Prostate gland (tissue), 2 donors: ENCODE data around the gene DNASE1L2. TPM values are rescaled to one million over a fixed set of nuclear protein-coding genes. Genes with fewer than 3 reads are reported as not detected.
"Not testable (repeated sequence)": the region's sequence is repeated elsewhere in the genome, so short reads cannot be mapped to it uniquely, and the experiment has no call there.

Experiments used
- DNase-seq: peaks from one replicate; pipeline ENCODE4 v3.0.0-alpha.2; 2019; ENCODE audit warnings: low spot score
- H3K27ac ChIP-seq, 2 donors: fragments of 200-600 bp; sonication (generic); 2 replicates each; pipeline ENCODE4 v1.5.1; 2017 to 2019
- H3K27me3 ChIP-seq: fragments of 200-600 bp; sonication (generic); replicated peaks from 2 replicates; pipeline ENCODE4 v1.5.1; 2019; ENCODE audit not compliant: insufficient read depth
- H3K36me3 ChIP-seq, 2 donors: fragments of 200-600 bp; sonication (generic); 1 replicate in 1 of 2; 2 replicates in 1 of 2; pipeline versions ENCODE4 v1.5.1 to v1.8.1; 2017 to 2019
- H3K4me1 ChIP-seq: fragments of 200-600 bp; sonication (generic); replicated peaks from 2 replicates; pipeline ENCODE4 v1.5.1; 2019
- H3K4me3 ChIP-seq, 2 donors: fragments of 200-600 bp; sonication (generic); 2 replicates each; pipeline ENCODE4 v1.5.1; 2017 to 2019
- H3K9me3 ChIP-seq: fragments of 200-600 bp; sonication (generic); 2 replicates; pipeline ENCODE4 v1.5.1; 2017
- CTCF ChIP-seq, 4 experiments: fragments of 200-600 bp in 2 of 4; fragments of 450-650 bp in 2 of 4; sonication (generic) in 2 of 4; IDR thresholded peaks; 1 replicate in 3 of 4; 2 replicates in 1 of 4; pipeline ENCODE4 v1.5.1; 2016 to 2019; ENCODE audit warnings: antibody characterized with exemption in 4 of 4, mild to moderate bottlenecking in 2 of 4, moderate library complexity in 2 of 4
- POLR2A ChIP-seq: fragments of 450-650 bp; IDR thresholded peaks from one replicate; pipeline ENCODE4 v1.6.1; 2016; ENCODE audit warnings: antibody characterized with exemption, mild to moderate bottlenecking
- POLR2AphosphoS5 ChIP-seq: sonication (generic); formaldehyde crosslinking; IDR thresholded peaks from one replicate; pipeline ENCODE4 v1.6.1; 2017; ENCODE audit warnings: antibody characterized with exemption
- WGBS: methylation state at CpG from one replicate; pipeline ENCODE4 v1.1.5; 2018; 5-methylcytosine and 5-hydroxymethylcytosine counted together
- intact Hi-C: fragments of 100-400 bp; cut with DNase I; formaldehyde crosslinking; loops from one replicate; pipeline ENCODE4 v1.14.2; 2022
- total RNA-seq, 2 donors: library from RNA; depleted of rRNA; stranded (reverse); fragments of >200 nt; gene quantifications; one replicate each; pipeline ENCODE4 v1.1.0, GENCODE V29; 2016

DNASE1L2 gene
- total RNA-seq, 2 donors from 2014 or later = 0.77 to 4.6 TPM

GRCh38 chr16:2256531-2257140 is 20.4 kb downstream of the DNASE1L2 start:
- intact Hi-C loops = loop anchor here (10.0 kb wide), 1 partner anchor 52 kb away; the partner anchor contains the start of gene MLST8
- WGBS = 90% methylated on average over 12 of the region's 12 CpGs

GRCh38 chr16:2257726-2258125 is 21.5 kb downstream of the DNASE1L2 start:
- 86% methylated on average over 6 of the region's 6 CpGs for WGBS
- TF ChIP-seq CTCF (IDR thresholded peaks at IDR 0.05) (no peak), POLR2AphosphoS5 (no peak), POLR2A (no peak)
- no peaks in the 10 kb centered on the region for H3K4me1 ChIP-seq
- no peak for DNase-seq
- H3K27me3 ChIP-seq = no peaks in the 10 kb centered on the region
- no peak overlapping the region for H3K4me3 ChIP-seq
- intact Hi-C loops = loop anchor here (10.0 kb wide), 1 partner anchor 53 kb away; the partner anchor contains the start of gene MLST8
- H3K9me3 ChIP-seq = no peaks in the 10 kb centered on the region
- H3K27ac ChIP-seq = no peak overlapping the region
- peaks cover 15 to 20% of the 10 kb centered on the region in 2 donors for H3K36me3 ChIP-seq

More at GRCh38 chr16:2256531-2257140, 20.4 kb downstream of the DNASE1L2 start:
- Histone ChIP-seq H3K27ac (peak overlapping the region in 1 of 2 donors; percentile 10), H3K27me3 (no peaks in the 10 kb centered on the region), H3K4me3 (no peak overlapping the region), H3K4me1 (peaks cover 9% of the 10 kb centered on the region), H3K36me3 (peaks cover 13 to 17% of the 10 kb centered on the region in 2 donors), H3K9me3 (no peaks in the 10 kb centered on the region)
- DNase-seq = no peak
- TF ChIP-seq POLR2AphosphoS5 (no peak), POLR2A (no peak), CTCF (IDR thresholded peaks at IDR 0.05) (no peak)

- WGBS = 92% methylated on average over 7 of the region's 7 CpGs
- not testable (repeated sequence) for H3K27me3 ChIP-seq, H3K9me3 ChIP-seq, DNase-seq, H3K4me1 ChIP-seq, H3K4me3 ChIP-seq
- peak overlapping the region in 1 of 2 donors; percentile 12 for H3K27ac ChIP-seq
- intact Hi-C loops = loop anchor here (10.0 kb wide), 1 partner anchor 54 kb away; the partner anchor contains the start of gene MLST8
- peaks cover 15 to 22% of the 10 kb centered on the region in 2 donors for H3K36me3 ChIP-seq
Measured at GRCh38 chr16:2258530-2258929, 22.3 kb downstream of the DNASE1L2 start.

GRCh38 chr16:2260250-2260649 is 24.0 kb downstream of the DNASE1L2 start:
- Histone ChIP-seq H3K36me3 (peaks cover 9 to 13% of the 10 kb centered on the region in 2 donors), H3K4me3 (no peak overlapping the region), H3K9me3 (no peaks in the 10 kb centered on the region), H3K4me1 (peaks cover 3% of the 10 kb centered on the region), H3K27ac (peak overlapping the region in 1 of 2 donors; percentile 55), H3K27me3 (no peaks in the 10 kb centered on the region)
- intact Hi-C loops = no loop called here
- 63% methylated on average over 8 of the region's 8 CpGs for WGBS
- TF ChIP-seq CTCF (IDR thresholded peaks at IDR 0.05) (no peak), POLR2A (no peak), POLR2AphosphoS5 (peak; percentile 50)
- DNase-seq = no peak

- intact Hi-C loops, H3K4me3 ChIP-seq, DNase-seq, H3K36me3 ChIP-seq, H3K27me3 ChIP-seq, H3K4me1 ChIP-seq, H3K9me3 ChIP-seq: not testable (repeated sequence)
- WGBS = 83% methylated on average over 12 of the region's 14 CpGs
- peak overlapping the region in 1 of 2 donors; percentile 35 for H3K27ac ChIP-seq
Measured at GRCh38 chr16:2263026-2263425, 26.8 kb downstream of the DNASE1L2 start.

- H3K27ac ChIP-seq = peak overlapping the region in 1 of 2 donors; percentile 97
- H3K9me3 ChIP-seq, H3K4me1 ChIP-seq, H3K36me3 ChIP-seq, H3K27me3 ChIP-seq, DNase-seq: not testable (repeated sequence)
- WGBS = 4% methylated on average over 12 of the region's 12 CpGs
- intact Hi-C loops = loop anchor here (5.0 kb wide), 1 partner anchor 235 kb away; no protein-coding TSS in a partner anchor
- peak overlapping the region; percentile 56 to 68 for H3K4me3 ChIP-seq
Measured at GRCh38 chr16:2266887-2267286, 30.6 kb downstream of the DNASE1L2 start.

GRCh38 chr16:2267505-2267912 is 31.3 kb downstream of the DNASE1L2 start:
- peak overlapping the region; percentile 56 to 68 for H3K4me3 ChIP-seq
- intact Hi-C loops = loop anchor here (5.0 kb wide), 1 partner anchor 235 kb away; no protein-coding TSS in a partner anchor
- not testable (repeated sequence) for H3K9me3 ChIP-seq, H3K36me3 ChIP-seq, DNase-seq, H3K4me1 ChIP-seq, H3K27me3 ChIP-seq
- peak overlapping the region; percentile 95 to 97 for H3K27ac ChIP-seq
- WGBS = under 1% methylated on average over 52 of the region's 54 CpGs
